TTC549 (cell line): ENCODE data around the gene CYB5B.
"Not testable (repeated sequence)": the region's sequence is repeated elsewhere in the genome, so short reads cannot be mapped to it uniquely, and the experiment has no call there.

ENCODE experiments used
- FAIRE-seq: peaks from 2 replicates; lab custom pipeline; 2012; peaks lifted over from hg19 to GRCh38; lab: Jason Lieb, UNC

CYB5B gene

GRCh38 chr16:69410219-69410990 is 14.0 kb upstream of the CYB5B start:
- FAIRE-seq, result peak; percentile 73

DNA sequence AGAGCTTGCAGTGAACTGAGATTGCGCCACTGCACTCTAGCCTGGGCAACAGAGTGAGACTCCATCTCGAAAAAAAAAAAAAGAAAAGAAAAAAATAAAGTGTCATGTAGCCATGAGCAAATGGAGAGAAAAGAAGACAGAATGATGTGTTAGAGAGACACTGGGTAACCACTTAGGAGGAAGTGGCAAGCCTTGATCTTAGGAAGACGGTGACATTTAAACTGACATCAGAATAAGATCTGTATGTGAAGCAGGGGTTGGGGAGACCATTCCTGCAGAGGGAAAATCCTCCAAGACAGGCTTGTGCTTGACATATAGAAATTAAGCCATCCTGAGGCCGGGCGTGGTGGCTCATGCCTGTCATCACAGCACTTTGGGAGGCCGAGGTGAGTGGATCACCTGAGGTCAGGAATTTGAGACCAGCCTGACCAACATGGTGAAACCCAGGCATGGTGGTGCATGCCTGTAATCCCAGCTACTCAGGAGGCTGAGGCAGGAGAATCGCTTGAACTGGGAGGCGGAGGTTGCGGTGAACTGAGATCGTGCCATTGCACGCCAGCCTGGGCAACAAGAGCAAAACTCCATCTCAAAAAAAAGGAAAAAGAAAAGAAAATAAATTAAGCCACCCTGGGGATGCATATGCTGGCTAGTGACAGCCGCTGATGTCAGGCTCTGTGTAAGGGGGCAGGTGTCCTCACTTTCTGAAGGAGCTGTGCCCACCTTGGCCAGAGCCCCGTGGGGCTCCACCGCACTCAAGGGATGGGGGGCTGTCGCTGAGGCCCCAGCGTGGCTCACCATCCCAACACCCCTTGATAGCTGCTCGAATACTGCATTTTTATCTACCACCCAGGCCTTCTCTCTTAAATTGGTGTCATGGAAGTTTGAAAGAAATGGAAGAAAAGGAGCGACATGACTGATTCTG is 13.1 kb upstream of the CYB5B start:
- FAIRE-seq, result no peak

GRCh38 chr16:69412287-69412686 is 12.1 kb upstream of the CYB5B start:
- FAIRE-seq, result no peak

DNA sequence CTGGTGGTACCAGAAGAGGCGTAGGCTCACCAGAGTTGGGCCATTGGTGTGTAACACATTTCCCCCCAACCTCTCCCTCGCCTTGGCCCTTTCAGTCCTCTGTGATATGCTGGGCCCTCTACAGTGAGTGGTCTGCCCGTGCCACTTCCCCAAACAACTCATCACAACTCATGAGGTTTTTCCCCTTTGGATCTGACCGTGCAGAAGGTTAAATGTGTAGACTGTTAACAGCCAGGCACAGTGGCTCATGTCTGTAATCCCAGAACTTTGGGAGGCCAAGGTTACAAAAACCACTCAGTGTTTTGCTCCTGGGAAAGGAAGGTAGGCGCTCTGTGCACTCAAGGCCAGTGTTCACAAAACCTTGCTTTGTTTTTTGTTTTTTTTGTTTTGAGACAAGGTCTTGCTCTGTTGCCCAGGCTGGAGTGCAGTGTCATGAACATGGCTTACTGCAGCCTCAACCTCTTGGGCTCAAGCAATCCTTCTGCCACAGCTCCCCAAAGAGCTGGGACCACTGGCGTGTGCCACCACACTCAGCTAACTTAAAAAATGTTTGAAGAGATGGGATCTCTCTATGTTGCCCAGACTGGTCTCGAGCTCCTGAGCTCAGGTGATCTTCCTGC is 11.3 kb upstream of the CYB5B start:
- FAIRE-seq, result no peak

GRCh38 chr16:69417520-69418199 is 6.8 kb upstream of the CYB5B start:
- peak; percentile 90 for FAIRE-seq

- no peak for FAIRE-seq
Observed at GRCh38 chr16:69419956-69420355, 4.5 kb upstream of the CYB5B start.

- FAIRE-seq, result no peak
Observed at GRCh38 chr16:69423189-69423588, 1.2 kb upstream of the CYB5B start.

DNA sequence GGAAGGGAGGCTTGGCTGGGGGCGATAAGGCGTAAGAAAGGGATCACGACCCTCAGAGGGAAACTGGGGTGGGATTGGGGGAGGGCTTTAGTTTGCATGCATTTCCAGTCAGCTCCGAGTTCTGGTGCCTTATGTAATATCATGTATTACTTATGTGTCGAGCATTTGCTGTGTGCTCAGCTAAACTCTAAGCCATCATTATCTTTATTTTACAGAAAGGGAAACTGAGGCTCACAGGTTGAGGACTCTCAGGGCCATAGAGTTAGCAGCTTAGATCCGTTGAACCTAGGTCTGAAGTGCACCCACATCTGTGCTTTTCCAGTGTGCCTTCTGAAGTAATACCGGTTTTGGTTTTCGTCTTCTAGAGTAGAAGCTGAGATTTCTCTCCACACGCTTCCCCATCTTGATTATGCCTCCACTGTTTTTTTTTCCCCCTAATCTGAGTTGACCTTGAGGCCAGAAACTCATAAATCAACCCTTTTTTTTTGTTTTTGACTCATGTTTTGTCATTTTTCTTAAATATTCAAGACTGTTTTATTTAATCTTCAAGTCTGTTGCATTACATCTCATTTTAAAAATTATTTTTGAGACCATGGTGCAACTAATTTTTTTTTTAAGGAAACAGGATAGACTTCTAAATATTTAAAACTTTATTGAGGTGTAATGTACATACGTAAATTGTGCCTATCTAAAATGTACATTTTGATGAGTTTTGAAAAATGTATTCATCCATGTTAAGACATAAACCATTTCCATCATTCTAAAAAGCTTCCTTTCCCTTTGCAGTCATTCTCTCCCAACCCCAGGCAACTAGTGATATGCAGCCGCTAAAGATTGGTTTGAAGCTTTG is 741 bp downstream of the CYB5B start:
- FAIRE-seq, result no peak

GRCh38 chr16:69428652-69429051 is 4.2 kb downstream of the CYB5B start:
- no peak for FAIRE-seq

DNA sequence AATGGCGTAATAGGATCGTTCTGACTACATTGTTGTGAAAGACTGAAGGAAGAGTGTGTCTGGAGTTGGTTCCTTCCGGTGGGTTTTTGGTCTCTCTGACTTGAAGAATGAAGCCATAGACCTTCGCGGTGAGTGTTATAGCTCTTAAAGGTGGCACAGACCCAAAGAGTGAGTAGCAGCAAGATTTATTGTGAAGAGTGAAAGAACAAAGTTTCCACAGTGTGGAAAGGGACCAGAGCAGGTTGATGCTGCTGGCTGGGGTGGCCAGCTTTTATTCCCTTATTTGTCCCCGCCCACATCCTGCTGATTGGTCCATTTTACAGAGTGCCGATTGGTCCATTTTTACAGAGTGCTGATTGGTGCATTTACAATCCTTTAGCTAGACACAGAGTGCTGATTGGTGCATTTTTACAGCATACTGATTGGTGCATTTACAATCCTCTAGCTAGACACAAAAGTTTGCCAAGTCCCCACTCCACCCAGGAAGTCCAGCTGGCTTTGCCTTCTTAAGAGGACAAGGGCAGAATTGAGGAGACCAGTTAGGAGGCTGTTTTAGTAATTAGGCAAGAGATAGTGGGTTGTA is 4.7 kb downstream of the CYB5B start:
- FAIRE-seq, result not testable (repeated sequence)

DNA sequence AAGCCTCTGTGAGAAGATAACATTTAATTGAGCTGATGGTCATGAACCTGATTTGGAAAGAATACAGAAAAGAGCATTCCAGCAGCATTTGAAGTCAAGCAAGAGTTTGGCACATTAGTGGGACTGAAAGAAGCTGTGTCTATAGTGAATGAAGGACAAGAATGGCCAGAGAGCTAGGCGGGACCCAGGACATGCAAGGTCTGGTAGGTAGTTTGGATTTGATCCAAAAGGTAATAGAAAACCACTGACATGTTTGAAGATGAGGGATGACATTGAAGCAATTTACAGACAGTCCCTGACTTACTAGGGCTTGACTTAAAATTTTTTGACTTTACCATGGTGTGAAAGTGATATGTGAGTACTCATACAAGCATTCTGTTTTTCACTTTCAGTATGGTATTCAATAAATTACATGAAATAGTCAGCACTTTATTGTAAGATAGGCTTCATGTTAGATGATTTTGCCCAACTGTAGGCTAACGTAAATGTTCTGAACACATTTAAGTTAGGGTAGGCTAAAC is 7.6 kb downstream of the CYB5B start:
- no peak for FAIRE-seq

DNA sequence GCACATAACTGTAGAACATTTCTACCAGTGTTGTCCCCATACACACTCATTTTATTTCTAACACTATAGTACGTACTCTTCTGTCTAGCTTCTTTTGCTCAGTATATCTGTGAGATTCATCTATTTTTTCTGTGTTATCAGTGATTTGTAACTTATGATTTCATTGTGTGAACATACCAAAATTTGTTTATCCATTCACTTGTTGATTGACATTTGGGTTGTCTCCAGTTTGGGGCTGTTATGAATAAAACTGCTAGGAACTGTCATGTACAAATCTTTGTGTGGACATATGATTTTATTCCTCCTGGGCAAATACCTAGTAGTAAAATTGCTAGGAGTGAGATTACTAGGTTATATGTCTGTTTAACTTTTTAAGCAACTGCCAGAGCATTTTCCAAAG is 9.6 kb downstream of the CYB5B start:
- FAIRE-seq, result no peak

- no peak for FAIRE-seq
Observed at GRCh38 chr16:69435977-69436820, 11.8 kb downstream of the CYB5B start.

DNA sequence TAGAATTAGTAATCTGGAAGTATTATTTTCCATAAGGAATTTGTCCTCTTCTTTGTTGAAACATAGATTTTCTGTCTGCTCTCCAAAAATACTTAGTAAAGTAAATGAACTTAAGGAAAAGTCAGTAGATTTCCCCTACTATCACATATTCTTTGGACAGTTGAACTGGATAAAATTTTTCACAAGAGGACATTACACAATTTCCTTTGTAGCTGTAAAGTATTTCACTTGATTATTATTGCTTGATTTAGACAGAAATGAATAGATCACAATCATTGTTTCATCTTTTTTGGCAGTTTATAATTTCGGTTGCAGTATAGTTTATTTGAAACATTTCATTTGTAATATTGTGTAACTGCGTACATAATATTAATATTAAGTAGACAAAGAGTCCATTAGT is 12.5 kb downstream of the CYB5B start:
- FAIRE-seq, result no peak

DNA sequence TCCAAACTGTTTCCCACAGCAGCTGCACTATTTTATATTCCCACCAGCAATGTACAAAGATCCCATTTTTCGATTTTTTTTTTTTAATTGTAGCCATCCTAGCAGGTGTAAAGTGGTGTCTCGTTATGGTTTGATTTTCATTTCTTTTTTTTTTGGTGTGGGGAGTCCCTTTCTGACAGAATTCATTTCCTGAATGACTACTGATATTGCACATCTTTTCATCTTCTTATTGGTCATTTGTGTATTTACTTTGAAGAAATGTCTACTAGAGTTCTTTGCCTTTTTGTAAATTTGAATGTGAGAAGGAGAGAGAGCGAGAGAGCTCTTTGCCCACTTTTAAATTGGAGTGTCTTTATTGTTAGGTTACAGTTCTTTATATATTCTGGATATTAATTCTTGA is 14.0 kb downstream of the CYB5B start:
- no peak for FAIRE-seq

- no peak for FAIRE-seq
Observed at GRCh38 chr16:69440250-69440649, 15.8 kb downstream of the CYB5B start.

- not testable (repeated sequence) for FAIRE-seq
Observed at GRCh38 chr16:69441030-69441429, 16.6 kb downstream of the CYB5B start.

DNA sequence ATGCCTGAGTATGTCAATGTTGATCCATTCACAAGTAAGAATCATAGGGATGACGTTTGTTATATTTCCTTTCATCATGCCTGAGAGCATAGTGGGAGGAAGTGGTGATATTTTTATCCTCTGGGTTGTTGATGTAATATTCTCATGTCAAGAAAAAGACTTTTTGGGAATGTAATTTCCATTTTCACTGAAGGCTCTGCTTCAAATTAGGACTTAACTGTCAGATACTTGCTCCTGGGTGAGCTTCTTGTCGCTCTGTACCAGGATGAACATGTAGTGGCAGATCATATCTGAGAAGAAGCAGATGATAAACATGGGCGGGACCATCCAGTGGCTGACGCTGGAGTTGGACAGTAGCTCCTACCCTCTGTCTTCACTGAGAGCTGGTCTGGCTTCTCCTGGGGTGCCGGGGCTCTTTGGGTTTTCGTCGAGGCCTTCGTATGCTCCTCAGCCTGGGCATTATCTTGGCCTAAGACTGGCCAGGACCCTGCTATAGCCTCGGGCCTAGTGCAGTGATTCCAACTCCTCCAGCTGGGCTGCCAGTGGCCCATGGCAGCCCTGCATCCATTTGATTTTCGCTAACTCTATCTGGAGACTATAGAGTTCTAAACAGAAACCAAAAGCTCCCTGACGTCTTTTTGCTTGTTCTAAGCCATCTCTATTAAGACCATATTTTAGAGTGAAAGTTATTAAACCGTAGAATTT is 19.7 kb downstream of the CYB5B start:
- FAIRE-seq, result no peak

GRCh38 chr16:69444873-69445517 is 20.6 kb downstream of the CYB5B start:
- no peak for FAIRE-seq
